ENCODE results near the gene ITIH3. TPM values are rescaled to one million over a fixed set of nuclear protein-coding genes. Genes with fewer than 3 reads are reported as not detected.

The ITIH3 gene
- total and polyA plus RNA-seq, 2 experiments from 2014 or later = 0.06 to 0.88 TPM

DNA sequence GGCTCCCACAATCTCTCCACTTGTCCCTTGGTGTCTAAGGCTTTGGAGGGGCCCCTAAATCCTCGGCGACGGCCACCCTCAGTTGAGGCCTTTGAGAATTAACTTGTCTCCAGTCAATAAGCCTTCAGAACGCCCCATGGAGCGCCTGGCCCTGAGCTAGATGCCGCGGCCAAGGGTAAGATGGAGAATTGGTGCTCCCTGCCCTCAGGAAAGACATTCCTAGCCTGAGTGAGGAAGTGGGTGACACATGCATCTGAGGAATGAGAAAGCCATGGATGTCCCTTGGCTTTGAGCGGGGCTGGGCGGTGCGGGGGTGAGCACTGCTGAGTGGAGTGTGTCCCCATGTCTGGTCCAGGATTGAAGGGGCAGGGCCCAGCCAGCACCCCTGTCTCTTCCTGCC, 22.6 kb downstream of the ITIH3 start:
- Histone ChIP-seq H3K27ac (no peak overlapping the region), H3K4me1 (ENCODE audit: low read depth) (peaks cover 5% of the 10 kb centered on the region), H3K9me3 (ENCODE audit: low read depth) (no peaks in the 10 kb centered on the region), H3K4me3 (no peak overlapping the region), H3K36me3 (no peaks in the 10 kb centered on the region), H3K27me3 (no peaks in the 10 kb centered on the region)
- DNase-seq (ENCODE audit: low read depth in 1 of 2, low spot score in 1 of 2) = no peak
- TF ChIP-seq, protein P1, sequence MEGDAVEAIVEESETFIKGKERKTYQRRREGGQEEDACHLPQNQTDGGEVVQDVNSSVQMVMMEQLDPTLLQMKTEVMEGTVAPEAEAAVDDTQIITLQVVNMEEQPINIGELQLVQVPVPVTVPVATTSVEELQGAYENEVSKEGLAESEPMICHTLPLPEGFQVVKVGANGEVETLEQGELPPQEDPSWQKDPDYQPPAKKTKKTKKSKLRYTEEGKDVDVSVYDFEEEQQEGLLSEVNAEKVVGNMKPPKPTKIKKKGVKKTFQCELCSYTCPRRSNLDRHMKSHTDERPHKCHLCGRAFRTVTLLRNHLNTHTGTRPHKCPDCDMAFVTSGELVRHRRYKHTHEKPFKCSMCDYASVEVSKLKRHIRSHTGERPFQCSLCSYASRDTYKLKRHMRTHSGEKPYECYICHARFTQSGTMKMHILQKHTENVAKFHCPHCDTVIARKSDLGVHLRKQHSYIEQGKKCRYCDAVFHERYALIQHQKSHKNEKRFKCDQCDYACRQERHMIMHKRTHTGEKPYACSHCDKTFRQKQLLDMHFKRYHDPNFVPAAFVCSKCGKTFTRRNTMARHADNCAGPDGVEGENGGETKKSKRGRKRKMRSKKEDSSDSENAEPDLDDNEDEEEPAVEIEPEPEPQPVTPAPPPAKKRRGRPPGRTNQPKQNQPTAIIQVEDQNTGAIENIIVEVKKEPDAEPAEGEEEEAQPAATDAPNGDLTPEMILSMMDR (IDR thresholded peaks at IDR 0.05; ENCODE audit: low read depth, low read length) = no peak

DNA sequence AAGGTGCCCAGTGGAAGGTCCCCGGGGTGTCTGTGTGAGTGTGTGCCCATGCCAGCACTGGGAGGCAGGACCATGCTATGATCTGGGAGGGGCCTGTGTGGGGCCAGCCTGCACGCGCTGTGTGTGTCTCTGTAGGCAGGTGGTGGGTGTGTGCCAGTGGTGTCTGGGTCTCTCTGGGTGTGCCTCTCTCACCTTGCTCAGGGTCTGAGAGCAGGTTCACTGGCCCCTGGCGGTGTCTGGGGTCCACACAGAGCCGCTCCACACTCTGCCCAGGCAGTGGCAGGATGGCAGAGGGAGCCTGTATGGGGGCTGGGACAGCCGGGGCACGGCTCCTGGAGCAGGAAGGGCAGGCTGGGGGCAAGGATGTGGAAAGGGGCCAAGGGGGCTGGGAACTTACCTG, 23.3 kb downstream of the ITIH3 start:
- TF ChIP-seq, protein P1 (IDR thresholded peaks at IDR 0.05; ENCODE audit: low read depth, low read length) = no peak
- Histone ChIP-seq H3K36me3 (no peaks in the 10 kb centered on the region), H3K9me3 (ENCODE audit: low read depth) (no peaks in the 10 kb centered on the region)

DNA sequence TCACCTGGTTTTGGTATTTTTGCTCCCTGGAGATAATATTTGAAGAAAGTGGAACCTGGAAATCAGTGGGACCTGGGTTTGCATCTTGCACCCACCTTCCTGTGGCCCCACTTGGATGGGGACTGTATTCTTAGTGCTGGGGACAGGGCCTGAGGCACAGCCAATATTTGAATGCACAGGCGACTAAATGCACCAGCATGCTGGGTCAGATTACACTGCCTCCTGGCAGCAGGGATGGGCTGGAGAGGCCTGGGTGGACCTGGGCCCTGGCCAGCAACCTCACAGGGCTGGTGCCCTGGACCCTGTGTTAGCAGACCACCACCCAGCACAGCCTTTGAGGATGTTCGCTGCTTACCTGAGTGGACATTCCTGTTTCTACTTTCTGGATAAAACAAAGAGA, 25.3 kb downstream of the ITIH3 start:
- peak in 1 of 2 donors; percentile 41 for DNase-seq (ENCODE audit: low read depth in 1 of 2, low spot score in 1 of 2)
- TF ChIP-seq, protein P1 (IDR thresholded peaks at IDR 0.05; ENCODE audit: low read depth, low read length) = no peak
- Histone ChIP-seq H3K27ac (no peak overlapping the region), H3K4me1 (ENCODE audit: low read depth) (peaks cover 5% of the 10 kb centered on the region), H3K27me3 (no peaks in the 10 kb centered on the region), H3K9me3 (ENCODE audit: low read depth) (no peaks in the 10 kb centered on the region), H3K4me3 (no peak overlapping the region), H3K36me3 (no peaks in the 10 kb centered on the region)

More for the DNA sequence above, 23.3 kb downstream of the ITIH3 start:
- Histone ChIP-seq H3K4me3 (no peak overlapping the region), H3K27me3 (no peaks in the 10 kb centered on the region), H3K4me1 (ENCODE audit: low read depth) (peaks cover 5% of the 10 kb centered on the region), H3K27ac (no peak overlapping the region)
- DNase-seq (ENCODE audit: low read depth in 1 of 2, low spot score in 1 of 2) = no peak

DNA sequence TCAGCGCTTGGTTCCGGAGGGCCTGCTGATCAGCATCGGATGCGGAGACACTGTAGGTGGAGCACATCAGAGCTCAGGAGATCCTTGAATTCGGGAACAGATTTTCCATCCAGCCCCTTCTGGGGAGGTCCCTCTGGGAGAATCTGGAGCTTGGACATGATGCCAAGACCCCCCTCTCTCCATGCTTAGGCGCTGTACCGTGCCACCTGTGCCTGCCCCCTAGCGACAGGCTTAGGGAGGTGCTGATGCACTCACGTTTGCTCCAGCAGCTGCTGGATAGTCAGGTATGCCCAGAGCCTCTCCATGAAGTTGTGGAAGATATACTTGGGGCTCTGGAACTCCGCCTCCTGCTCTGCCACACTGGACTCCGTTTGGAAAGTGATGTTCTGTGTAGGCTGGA, 26.1 kb downstream of the ITIH3 start:
- no peaks in the 10 kb centered on the region for H3K9me3 ChIP-seq (ENCODE audit: low read depth)
- peak; percentile 26 to 48 for DNase-seq (ENCODE audit: low read depth in 1 of 2, low spot score in 1 of 2)
- H3K4me3 ChIP-seq = no peak overlapping the region
- peaks cover 5% of the 10 kb centered on the region for H3K4me1 ChIP-seq (ENCODE audit: low read depth)
- no peaks in the 10 kb centered on the region for H3K36me3 ChIP-seq
- no peaks in the 10 kb centered on the region for H3K27me3 ChIP-seq
- H3K27ac ChIP-seq = no peak overlapping the region
- TF ChIP-seq, protein P1 (IDR thresholded peaks at IDR 0.05; ENCODE audit: low read depth, low read length) = peak; percentile 74

DNA sequence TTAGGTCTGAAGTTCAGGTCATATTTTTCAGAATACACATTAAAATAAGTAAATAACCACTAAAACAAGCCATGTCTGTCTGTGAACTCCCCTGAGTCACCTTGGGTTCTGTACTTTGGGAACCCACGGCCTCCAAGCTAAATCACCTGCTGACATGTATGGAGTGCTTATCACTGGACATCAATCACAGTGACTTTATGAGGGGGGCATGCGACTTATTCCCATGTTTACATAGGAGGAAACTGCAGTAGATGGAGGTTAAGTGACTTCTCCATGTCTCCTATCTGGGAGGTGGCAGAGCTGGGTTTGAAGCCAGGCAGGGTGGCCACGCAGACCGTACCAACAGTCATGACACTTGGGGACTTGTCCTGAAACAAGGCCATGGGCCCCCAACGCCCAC, 27.8 kb downstream of the ITIH3 start:
- H3K4me1 ChIP-seq (ENCODE audit: low read depth) = peaks cover 5% of the 10 kb centered on the region
- no peaks in the 10 kb centered on the region for H3K36me3 ChIP-seq
- no peaks in the 10 kb centered on the region for H3K9me3 ChIP-seq (ENCODE audit: low read depth)
- TF ChIP-seq, protein P1 (IDR thresholded peaks at IDR 0.05; ENCODE audit: low read depth, low read length) = no peak
- no peak overlapping the region for H3K27ac ChIP-seq
- DNase-seq (ENCODE audit: low read depth in 1 of 2, low spot score in 1 of 2) = no peak
- no peaks in the 10 kb centered on the region for H3K27me3 ChIP-seq
- no peak overlapping the region for H3K4me3 ChIP-seq

DNA sequence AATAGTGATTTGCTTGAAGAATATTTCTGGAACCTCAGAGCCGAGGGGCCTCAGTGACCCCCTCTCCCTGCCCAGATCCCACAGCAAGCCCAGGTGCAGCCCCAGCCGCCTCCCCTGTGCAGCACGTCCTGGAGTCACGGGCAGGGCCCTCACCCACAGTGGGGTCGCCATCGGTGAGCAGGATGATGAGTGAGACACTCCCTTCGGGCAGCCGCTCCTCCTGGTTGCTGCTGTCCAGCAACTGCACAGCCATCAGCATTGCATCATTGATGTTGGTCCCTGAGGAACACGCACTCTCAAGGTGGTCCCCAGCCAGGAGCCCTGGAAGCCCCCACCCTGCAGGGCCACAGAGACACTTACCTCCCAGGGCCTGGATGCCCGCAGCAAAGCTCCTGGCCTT, 29.4 kb downstream of the ITIH3 start:
- no peaks in the 10 kb centered on the region for H3K36me3 ChIP-seq
- H3K4me3 ChIP-seq = no peak overlapping the region
- TF ChIP-seq, protein P1 (IDR thresholded peaks at IDR 0.05; ENCODE audit: low read depth, low read length) = no peak
- no peaks in the 10 kb centered on the region for H3K27me3 ChIP-seq
- no peak overlapping the region for H3K27ac ChIP-seq
- H3K4me1 ChIP-seq (ENCODE audit: low read depth) = peaks cover 5% of the 10 kb centered on the region
- DNase-seq (ENCODE audit: low read depth in 1 of 2, low spot score in 1 of 2) = no peak
- H3K9me3 ChIP-seq (ENCODE audit: low read depth) = no peaks in the 10 kb centered on the region
